Hematopoietic multipotent progenitor cell treated with erythropoietin and hydrocortisone succinate and interleukin-3 and kit ligand, for 17 days (in vitro differentiated cells): ENCODE data around the gene MPPED2.

Experiments
- DNase-seq: peaks from one replicate; pipeline ENCODE4 v3.0.0-alpha.2; 2015; ENCODE audit warnings: low spot score

MPPED2 gene

DNA sequence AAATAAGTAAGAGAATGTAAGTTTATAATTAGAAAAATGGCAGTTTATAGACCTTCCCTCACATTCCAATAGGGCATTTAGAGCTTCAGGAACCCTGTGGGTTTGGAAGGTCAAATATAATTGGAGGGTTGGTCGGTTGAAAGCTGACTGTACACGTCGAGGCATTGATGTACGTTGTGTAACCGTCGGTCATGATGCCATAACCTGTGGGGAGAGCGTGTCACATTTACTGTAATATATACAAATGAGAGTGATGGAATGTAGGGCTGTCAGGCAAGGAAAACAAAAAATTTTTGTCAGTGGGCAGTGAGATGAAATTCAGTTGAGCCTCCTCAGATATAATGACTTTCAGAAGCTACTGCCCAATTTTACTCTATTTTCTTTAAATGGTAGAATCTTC lies 174.8 kb downstream of the MPPED2 start:
- DNase-seq = no peak

GRCh38 chr11:30406978-30407762 lies 179.0 kb downstream of the MPPED2 start:
- DNase-seq = no peak

DNA sequence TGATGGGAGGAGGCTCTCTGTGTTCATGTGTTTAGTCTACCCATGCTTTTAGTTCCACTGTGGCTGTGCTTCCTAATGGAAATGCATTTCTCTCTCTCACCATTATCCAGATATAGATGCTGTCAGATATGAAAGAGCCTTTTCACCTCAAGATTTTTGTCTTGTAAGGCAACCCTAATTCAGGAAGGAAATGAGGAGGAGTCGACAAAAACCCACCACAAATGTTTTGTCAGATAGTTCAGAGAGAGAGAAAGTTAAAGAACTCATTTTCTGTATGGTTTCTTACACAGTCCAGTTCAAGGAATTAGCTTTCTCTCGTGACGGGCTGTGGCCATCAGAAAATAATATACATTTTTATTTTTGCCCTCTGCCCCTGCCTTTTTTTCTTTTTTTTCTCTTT lies 180.8 kb downstream of the MPPED2 start:
- no peak for DNase-seq

GRCh38 chr11:30404136-30404535 lies 182.0 kb downstream of the MPPED2 start:
- no peak for DNase-seq

DNA sequence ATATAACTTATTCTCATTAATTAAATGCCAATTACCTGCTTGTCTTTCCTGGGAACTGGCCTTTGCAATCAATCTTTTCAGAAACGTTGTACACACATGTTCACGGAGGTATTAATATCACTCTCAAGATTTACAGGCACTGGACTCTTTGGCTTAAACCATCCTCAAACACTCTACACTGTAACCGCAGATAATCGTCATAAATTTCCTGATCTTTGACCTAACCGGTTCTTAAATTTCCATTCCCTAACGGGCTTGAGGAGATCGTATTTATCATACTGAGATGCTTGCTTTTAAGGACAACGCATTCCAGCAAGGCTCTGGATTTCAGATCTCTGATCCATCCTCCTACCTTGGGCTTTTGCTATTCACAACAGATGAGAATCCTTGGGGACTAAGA lies 190.4 kb downstream of the MPPED2 start:
- DNase-seq = no peak

GRCh38 chr11:30393012-30393411 lies 193.1 kb downstream of the MPPED2 start:
- no peak for DNase-seq

GRCh38 chr11:30392221-30392784 lies 193.8 kb downstream of the MPPED2 start:
- no peak for DNase-seq

DNA sequence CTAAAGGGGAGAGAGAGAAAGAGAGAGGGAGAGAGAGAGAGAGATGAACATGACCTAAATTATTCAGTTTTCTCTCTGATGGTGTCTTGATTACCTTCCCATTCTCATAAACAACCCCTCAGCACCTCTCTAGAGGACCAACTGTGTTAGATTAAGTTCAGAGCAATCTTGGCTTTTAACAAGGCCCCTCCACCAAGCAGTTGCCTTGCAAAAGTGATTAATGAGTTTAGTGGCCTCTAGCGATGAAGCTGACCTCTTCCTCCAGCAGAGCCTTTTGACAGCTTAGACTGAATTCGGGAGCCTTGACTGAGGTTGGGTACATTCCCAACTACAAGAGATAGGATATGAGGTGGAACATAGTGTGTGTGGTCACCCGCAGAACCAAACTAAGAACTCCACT lies 197.2 kb downstream of the MPPED2 start:
- no peak for DNase-seq

DNA sequence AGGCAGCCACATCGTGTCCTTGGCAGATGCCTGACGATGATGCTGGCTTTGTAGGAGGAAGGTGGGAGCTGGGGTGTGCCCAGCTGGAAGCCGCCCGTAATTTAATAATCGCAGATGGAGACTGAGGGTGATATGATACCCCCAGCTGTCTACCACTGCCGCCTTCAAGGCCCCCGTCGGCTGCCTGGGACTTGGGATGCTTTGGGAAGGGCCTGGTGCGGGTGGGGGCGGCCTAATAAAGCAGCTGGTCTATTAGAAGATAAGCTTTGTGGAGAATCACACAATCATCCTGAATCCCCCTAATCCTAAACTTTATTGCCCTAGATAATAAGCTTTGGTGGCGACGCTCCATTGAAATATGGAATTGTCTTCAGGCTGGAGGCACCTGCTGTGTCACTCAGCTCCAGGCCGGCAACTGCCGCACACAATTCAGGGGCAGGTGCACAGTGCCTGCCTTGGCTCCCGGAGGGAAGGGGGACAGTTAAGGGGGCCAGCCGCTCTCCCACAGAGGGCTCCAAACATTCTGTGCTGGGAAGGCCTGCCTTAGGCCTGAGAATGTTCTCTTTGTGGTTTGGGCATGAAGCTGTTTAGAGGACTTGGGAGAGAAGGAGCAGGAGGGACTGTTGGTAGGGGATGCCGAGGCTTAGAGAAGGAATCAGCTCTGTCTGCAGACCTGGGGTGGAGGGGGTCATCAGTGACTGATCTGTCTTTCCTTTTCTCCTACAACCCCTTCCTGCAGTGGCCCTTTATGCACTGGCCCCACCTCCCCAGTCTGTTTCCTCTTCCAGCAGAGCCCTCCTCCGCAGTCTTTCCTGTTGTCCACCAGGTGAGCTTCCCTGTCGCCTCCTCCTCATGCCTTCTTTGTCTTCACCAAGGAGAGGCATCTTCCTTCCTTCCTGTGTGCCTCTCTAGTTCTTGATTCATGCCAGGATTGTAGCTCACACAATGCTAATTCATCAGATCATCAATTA lies 198.0 kb downstream of the MPPED2 start:
- no peak for DNase-seq

- DNase-seq = no peak
These were observed 204.3 kb downstream of the MPPED2 start for GRCh38 chr11:30381879-30382278.

DNA sequence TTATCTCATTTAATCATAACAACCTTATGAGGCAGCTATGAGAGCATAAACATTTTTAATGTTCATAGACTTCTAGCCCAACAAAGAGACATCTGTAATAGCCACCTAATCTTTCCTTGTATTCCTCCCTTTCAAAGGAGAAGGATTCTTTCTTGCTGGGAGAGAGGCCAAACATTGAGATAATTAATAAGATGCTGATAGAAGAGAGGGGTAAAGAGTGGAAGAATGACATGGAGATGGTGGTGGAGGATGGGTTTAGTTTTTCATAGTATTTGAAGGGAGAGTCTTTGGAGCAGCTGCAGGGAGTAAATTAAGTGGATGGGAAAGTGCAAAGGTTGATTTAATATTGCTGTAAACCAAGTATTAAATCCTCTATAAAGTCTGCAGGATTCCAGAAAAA lies 205.3 kb downstream of the MPPED2 start:
- no peak for DNase-seq

GRCh38 chr11:30377347-30377746 lies 208.8 kb downstream of the MPPED2 start:
- DNase-seq = no peak

GRCh38 chr11:30370164-30370563 lies 216.0 kb downstream of the MPPED2 start:
- no peak for DNase-seq

- DNase-seq = no peak
These were observed 217.8 kb downstream of the MPPED2 start for GRCh38 chr11:30368394-30368793.

DNA sequence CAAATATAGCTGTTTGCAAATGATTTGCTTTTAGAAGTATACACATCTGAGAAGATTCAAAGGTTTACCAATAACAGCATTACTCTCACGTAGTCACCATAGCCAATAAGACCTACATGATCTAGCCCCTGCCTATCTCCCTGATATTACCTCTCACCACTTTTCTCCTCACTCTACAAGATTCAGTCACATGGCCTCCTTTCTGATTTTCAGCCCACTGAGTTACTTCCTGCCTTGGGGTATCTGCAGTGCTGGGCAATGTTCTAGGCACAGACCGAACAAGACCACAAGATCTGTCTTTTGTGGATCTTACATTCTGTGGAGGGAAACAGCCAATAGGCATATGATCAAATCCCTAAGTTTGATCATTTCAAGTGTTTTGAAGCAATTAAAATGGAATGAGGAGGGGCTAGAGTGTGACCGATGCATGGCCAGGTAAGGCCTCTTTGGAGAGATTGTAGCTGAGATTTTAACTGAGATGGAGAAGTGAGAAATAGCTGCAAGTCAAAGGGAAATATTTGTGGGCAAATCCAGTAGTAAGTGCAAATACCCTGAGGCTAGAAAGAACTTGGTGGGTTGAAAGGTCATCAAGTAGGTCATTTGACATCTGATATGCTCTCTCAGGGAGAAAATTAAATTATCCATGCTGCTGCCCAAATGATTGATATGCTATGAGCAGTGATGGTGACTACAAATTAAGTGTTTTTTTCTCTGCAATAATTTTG lies 220.2 kb downstream of the MPPED2 start:
- DNase-seq = no peak

GRCh38 chr11:30364837-30365482 lies 221.2 kb downstream of the MPPED2 start:
- DNase-seq = no peak

DNA sequence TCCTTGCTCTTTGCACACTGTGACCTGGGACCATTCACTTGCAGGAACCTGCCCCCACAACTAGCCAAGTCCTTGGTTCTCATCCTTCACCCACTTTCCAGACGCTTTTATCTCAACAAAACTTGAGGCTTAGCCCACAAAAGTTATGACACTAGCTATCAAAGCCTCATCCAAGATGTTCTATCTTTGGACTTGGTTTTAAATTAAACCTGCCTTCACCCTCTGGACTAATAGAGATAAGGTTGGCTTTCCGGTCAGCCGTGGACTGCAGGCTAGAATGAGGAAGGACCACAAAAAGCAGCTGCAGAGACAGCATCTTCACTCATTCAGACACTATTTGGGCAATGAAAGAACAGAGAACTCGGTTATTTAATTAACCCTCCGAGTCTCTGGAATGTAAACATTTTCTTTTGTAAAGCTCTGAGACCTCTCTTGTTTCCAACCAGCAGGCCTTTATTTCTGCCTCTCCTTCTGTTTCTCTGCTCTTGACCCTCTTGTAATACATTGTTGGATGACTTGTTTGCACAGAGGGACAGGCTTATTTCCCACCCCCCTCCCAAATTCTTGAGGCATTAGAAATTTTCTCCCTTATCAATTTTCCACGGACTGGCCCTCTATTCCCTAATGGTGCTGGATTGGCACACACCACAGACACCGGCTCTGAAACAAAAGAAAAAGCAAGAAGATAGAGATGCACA lies 221.9 kb downstream of the MPPED2 start:
- no peak for DNase-seq

- no peak for DNase-seq
These were observed 225.4 kb downstream of the MPPED2 start for GRCh38 chr11:30360741-30361140.
